ENCODE data around the gene TCF7L1. TPM values are rescaled to one million over a fixed set of nuclear protein-coding genes. Genes with fewer than 3 reads are reported as not detected.
"Not testable (repeated sequence)": the region's sequence is repeated elsewhere in the genome, so short reads cannot be mapped to it uniquely, and the experiment has no call there.

TCF7L1 gene
- total RNA-seq, 1 experiment from 2014 or later: not detected

- no peak for DNase-seq (ENCODE audit: low read depth)
Measured at GRCh38 chr2:85323351-85323987, 190.3 kb downstream of the TCF7L1 start.

- DNase-seq (ENCODE audit: low read depth): not testable (repeated sequence)
Measured at GRCh38 chr2:85323988-85324367, 190.8 kb downstream of the TCF7L1 start.

- DNase-seq (ENCODE audit: low read depth): no peak
Measured at GRCh38 chr2:85324639-85325465, 191.7 kb downstream of the TCF7L1 start.

GRCh38 chr2:85325466-85325811 is 192.2 kb downstream of the TCF7L1 start:
- no peak for DNase-seq (ENCODE audit: low read depth)

GRCh38 chr2:85326406-85327159 is 193.4 kb downstream of the TCF7L1 start:
- DNase-seq (ENCODE audit: low read depth): peak; percentile 20

- DNase-seq (ENCODE audit: low read depth): peak; percentile 57
Measured at GRCh38 chr2:85327160-85327821, 194.1 kb downstream of the TCF7L1 start.

GRCh38 chr2:85327822-85328617 is 194.8 kb downstream of the TCF7L1 start, which contains the start of gene TGOLN2:
TSS of gene TGOLN2 (minus strand) at chr2:85327989. CDS start at chr2:85327962, 27 bp downstream.
- DNase-seq (ENCODE audit: low read depth): peak; percentile 92

GRCh38 chr2:85329181-85329651 is 196.0 kb downstream of the TCF7L1 start:
- no peak for DNase-seq (ENCODE audit: low read depth)

GRCh38 chr2:85329701-85330100 is 196.5 kb downstream of the TCF7L1 start:
- not testable (repeated sequence) for DNase-seq (ENCODE audit: low read depth)

- DNase-seq (ENCODE audit: low read depth): no peak
Measured at GRCh38 chr2:85330839-85331636, 197.8 kb downstream of the TCF7L1 start.

- not testable (repeated sequence) for DNase-seq (ENCODE audit: low read depth)
Measured at GRCh38 chr2:85333877-85334276, 200.7 kb downstream of the TCF7L1 start.

GRCh38 chr2:85334928-85335327 is 201.7 kb downstream of the TCF7L1 start:
- no peak for DNase-seq (ENCODE audit: low read depth)

- no peak for DNase-seq (ENCODE audit: low read depth)
Measured at GRCh38 chr2:85340034-85340892, 207.1 kb downstream of the TCF7L1 start.

GRCh38 chr2:85341269-85342029 is 208.3 kb downstream of the TCF7L1 start:
- no peak for DNase-seq (ENCODE audit: low read depth)

- DNase-seq (ENCODE audit: low read depth): no peak
Measured at GRCh38 chr2:85342156-85342555, 209.0 kb downstream of the TCF7L1 start.

- not testable (repeated sequence) for DNase-seq (ENCODE audit: low read depth)
Measured at GRCh38 chr2:85343207-85343895, 210.2 kb downstream of the TCF7L1 start.

GRCh38 chr2:85344356-85344954 is 211.3 kb downstream of the TCF7L1 start:
- no peak for DNase-seq (ENCODE audit: low read depth)
